Left forelimb (tissue), 1 donor: ENCODE results near the gene LCN6.
"Not testable (repeated sequence)": the region's sequence is repeated elsewhere in the genome, so short reads cannot be mapped to it uniquely, and the experiment has no call there.

Experiments used
- DNase-seq: peaks from one replicate; pipeline ENCODE4 v3.0.0-alpha.2; 2018; ENCODE audit warnings: low spot score

Gene LCN6

GRCh38 chr9:136724772-136725171 lies 23.6 kb downstream of the LCN6 start:
- no peak for DNase-seq

DNA sequence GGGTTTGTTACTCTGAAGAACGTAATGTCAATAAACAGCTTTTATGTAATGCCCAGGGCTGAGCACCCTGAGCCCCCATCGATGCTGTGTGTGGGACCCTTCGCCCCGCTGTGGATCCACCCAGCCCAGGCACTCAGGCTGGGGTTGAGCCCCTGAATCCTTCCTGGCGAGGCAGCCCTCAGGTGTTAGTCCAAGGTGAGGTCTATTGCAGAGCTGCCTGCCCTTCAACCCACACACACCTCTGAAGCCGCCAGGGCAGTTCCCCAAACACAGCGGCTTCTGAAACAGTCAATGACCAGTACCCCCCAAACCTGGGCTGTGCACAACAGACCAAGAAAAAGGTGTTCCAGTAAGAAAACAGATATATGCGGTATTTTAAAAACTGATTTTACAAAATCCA lies 24.3 kb downstream of the LCN6 start:
- no peak for DNase-seq

GRCh38 chr9:136723362-136723976 lies 24.9 kb downstream of the LCN6 start:
- no peak for DNase-seq

GRCh38 chr9:136722969-136723356 lies 25.4 kb downstream of the LCN6 start:
- no peak for DNase-seq

DNA sequence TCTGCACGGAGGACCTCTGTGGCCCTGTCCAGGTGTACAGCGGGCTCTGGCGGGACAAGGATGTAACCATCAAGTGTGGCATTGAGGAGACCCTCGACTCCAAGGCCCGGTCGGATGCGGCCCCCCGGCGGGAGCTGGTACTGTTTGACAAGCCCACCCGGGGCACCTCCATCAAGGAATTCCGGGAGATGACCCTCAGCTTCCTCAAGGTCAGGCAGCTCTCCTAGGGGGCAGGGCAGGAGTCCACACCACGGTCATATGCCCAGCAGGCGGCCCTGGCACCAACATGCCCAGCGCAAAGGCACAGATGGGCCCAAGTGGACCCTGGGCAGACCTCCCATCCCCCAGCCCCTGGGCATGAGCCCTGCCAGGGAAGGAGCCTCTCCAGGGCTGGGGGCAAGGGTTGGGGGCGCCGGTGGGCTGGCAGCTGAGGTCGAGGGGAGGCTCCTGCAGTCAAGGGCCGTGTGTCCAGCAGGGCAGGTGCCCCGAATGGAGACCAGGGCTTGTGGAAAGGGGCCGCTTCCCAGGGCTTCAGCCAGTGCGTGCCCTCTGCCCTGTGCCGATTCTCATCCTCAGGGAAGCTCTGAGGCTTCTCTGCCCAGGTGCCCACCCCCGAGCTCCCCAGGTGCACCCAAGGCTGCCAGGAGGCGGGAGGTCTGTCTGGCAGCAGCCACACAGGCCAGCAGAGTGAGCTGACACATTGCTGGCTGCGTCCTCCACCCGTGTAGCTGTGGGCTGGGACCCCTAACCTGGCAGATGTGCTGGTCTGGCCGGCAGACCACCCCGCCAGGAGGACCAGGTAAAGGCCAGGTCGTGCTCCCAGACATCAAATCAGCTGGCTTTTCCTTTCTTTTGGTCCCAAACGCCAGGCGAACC lies 26.0 kb downstream of the LCN6 start:
- DNase-seq, result no peak

- DNase-seq, result no peak
Observed at GRCh38 chr9:136721339-136722092, 26.8 kb downstream of the LCN6 start.

GRCh38 chr9:136720898-136721338 lies 27.4 kb downstream of the LCN6 start:
- DNase-seq, result no peak

- peak; percentile 83 for DNase-seq
Observed at GRCh38 chr9:136720251-136720897, 28.0 kb downstream of the LCN6 start.

DNA sequence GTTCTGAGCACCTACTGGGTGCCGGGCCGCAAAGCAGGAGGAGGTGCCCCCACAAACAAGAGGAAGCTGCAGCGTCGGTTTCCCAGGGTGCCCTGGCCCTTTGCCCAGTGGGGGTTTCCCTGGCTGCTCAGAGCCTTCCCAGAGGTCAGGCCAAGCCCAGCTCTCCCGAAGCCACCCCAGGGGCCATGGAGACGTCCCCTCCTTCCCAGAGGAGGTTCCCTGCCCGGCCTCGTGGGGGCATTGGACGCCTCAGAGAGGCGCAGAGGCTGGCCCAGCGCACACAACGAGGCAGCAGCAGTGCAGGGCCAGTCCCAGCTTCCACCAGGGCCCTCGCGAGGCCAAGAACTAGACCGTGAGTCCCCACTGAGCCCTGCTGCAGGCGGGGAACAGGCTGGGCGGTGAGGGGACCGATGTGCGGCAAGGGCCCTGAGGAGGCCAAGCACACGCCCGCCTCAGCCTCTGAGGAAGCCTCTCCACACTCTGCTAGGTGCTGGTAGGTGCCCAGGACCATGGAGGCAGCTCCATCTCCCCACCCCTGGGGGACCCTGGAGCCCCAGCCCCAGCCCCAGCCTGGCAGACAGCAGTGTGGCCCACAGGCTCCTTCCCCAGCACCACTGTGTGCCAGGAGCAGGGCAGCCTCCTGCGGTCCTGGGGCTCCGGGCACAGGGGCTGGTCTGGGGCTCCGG lies 29.0 kb downstream of the LCN6 start:
- DNase-seq, result no peak

DNA sequence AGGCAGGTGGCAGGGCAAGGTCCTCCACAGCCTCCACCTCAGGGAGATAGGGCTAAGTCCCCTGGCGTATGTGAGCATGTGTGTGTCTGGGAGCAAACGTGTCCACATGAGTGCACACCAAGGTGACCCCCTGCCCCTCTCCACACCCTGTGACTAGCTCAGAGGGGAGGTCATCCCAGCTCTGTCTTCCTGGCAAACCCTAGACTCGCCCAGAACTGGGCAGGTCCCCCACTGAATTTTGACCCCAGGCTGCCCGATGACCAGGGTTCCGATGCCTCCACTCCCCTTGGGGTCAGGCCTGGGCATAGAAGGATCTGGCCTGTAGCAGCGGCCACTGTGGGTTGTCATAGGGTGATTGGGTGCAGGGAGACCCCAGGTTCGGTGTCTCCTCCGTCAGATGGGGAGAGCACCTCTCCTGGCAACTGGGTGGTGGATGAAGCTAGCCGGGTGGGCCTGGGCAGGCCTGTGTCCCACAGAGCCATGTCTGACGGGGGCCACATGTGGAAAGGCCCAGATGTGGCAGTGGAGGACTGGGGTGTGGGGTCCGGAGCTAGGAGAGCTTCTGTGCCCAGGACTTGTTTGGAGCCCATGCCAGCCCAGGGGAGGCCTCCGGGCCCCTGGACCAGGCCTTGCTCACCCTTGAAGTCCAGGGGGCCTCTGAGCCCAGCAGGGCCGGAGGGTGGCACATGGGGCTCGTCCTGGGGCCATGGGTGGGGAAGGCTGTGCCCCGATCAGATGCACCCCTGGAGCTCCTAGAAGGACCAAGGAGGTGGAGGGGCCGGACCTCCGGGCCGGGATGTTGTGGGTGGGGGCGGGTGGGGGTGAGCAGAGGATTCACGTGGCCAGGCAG lies 29.8 kb downstream of the LCN6 start:
- no peak for DNase-seq

DNA sequence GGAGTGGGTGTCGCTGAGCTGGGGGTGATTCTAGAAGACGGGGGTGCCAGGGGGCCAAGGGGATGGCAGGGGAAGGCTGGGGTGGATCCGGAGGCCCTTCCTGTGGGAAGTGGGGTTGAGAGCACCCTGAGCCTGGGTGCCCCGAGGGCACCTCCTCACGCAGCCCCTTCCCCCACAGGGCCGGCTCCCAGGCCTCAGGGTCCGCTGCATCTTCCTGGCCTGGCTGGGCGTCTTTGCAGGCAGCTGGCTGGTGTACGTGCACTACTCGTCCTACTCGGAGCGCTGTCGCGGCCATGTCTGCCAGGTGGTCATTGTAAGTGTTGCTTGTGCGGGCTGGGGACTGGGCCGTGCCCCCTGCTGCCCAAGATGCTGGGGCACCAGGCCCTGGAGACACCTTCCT lies 30.9 kb downstream of the LCN6 start:
- no peak for DNase-seq

- DNase-seq, result no peak
Observed at GRCh38 chr9:136714893-136715274, 33.4 kb downstream of the LCN6 start.

GRCh38 chr9:136714096-136714892 lies 34.0 kb downstream of the LCN6 start:
- no peak for DNase-seq

DNA sequence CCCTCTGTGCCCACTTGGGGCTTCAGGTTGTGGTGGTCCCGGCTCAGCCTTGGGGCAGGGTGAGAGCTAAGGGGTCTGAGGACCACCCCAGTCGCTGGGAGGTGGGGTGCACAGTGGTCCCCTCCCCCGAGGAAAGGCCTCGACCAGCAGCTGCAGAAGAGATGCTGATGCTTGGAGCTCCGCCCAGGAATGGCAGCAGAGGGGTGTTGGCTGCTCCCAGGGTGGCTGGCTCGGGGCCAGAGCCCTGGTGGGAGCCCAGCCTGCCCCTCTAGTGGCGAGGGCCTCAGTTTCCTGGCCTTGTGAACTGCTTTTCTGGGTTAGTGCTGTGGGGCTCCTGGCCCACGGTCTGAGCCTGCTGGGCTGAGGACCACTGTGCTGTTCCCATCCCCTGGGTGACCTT lies 34.8 kb downstream of the LCN6 start:
- no peak for DNase-seq

DNA sequence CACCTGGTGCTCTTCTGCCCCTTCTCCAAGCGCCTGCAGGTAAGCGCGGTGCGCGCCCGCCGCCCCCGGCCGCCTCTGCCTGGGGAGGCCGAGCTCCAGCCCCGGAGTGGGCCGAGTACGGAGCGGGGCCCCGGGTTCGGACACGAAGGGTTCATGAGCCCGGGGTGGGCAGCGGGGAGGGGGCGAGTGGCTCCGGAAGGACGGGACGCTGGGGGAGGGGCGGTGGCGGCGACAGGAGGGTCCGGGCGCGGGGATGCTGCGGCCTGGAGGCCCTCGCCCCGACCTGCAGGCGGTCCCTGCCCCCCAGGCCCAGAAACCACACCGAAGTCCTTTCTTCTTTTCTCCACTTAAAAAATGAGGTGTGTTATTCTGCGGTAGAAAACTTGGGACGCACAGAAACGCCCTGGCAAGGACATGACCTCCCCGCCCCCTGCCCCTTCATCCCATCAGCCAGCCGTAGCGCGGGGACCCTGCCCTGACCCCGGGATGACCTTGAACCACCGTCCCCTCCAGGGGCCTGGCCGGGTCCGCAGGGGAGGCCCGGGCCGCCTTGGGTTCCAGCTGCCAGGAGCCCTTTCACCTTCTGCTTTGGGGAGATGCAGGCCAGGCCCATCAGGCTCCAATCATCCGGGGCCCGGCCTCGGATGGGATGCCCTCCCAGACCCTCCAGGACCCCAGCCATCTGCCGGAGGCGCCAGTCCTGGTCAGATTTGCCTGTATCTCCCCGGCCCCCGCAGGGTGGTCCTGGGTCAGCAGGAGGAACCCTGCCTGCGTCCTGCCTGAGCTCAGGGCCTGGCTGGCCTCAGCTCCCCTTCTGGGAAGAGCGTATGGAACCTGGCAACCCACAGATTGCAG lies 35.4 kb downstream of the LCN6 start:
- no peak for DNase-seq

DNA sequence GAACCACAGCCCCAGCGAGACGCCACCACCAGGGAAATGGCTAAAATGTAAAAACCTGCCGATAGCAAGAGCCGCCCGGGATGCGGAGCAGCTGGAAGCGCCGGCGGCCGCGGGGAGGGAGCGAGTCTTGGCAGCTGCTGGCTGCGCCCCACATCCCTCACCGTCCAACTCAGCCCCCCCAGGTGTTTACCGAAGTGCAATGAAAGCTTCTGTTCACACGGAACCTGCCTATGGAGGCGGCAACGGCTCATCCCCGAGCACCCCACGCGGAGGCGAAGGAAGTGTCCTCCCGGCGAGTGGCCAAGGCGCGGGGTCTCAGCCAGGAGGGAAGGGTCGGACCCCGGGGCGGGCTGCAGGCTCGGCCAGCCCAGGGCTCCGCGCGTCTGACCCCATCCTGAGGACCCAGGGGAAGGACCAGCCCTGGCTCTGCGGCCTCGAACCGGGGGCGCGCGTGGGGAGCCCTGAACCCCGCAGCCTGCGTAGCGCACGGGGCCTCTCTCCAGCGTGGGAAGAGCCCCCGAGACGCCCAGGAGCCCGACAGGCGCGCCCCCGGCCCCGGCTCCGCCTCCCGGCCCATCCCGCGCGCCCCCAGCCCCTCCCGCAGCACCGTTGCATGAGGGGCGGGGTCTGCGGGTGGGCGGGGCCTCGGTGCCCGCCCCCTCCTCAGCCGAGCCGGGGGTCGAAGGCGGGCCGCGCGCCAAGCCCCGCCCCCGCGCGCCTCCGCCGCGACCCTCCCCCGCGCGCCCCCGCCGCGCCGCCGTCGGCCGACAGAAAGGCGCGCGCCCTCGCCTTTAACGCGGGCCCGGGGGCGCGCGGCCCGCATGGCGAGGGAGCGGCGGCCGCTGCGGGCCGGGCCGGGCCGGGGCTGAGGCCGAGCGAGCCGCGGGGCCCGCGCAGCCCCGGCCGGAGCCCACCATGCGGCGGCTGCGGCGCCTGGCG lies 36.3 kb downstream of the LCN6 start, which contains the start of gene DIPK1B:
TSS of gene DIPK1B (plus strand) at position 822 of the 939 bp plus-strand sequence. CDS start at position 916, 94 bp downstream.
- no peak for DNase-seq

GRCh38 chr9:136711219-136711648 lies 37.1 kb downstream of the LCN6 start:
- DNase-seq, result not testable (repeated sequence)

DNA sequence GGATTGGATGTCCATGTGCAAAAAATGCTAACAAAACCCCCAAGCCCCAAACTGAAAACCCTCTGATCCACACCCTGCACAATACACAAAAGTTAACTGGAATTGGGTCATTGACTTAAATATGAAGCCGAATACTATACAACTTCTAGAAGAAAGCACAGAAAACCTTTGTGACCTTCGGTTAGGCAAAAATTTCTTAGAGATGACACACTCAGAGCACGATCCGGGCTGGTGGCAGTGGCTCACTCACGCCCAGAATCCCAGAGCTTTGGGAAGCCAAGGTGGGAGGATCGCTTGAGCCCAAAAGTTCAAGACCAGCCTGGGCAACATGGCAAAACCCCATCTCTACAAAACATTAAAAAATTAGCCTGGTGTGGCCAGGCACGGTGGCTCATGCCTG lies 37.8 kb downstream of the LCN6 start:
- no peak for DNase-seq
